ENCODE results near the gene ATP11A. TPM values are rescaled to one million over a fixed set of nuclear protein-coding genes. Genes with fewer than 3 reads are reported as not detected.

The ATP11A gene
- total RNA-seq, 1 experiment from 2014 or later: 65.3 TPM

DNA sequence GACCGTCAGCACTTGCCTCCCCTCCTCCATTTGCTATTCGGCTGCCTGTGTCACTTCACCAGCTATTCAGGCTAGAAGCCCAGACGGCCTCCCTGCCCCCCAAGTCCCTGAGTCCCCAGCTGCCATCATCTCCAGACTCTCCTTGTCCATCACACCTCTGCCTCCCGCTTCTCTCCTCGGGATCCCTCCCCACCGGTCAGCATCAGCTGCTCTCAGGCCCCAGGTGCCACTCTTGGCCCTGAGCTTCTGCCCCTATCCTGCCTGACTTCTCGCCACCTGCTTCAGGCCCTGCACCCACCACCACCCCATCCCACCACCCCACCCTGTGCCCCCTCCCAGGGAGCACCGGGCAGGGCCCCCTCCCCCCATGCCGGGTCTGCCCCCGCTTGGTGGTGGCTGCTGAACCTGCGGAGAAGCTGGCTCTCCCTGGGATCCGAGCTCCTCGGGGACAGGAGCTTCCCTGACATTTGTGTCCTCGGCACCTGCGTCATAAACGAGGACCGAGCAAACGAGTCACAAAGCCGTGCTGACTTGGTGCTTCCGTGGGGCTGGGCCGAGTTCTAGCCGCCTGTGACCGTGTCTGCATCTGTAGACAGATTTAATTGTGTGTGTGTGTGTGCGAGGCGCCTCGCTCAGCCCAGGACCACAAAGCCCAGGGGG lies 208.9 kb downstream of the ATP11A start:
- Mint-ChIP-seq H3K27me3 (ENCODE audit: low read depth) (peaks cover 17% of the 10 kb centered on the region), H3K27ac (no peak overlapping the region), H3K4me1 (peaks cover 55 to 59% of the 10 kb centered on the region in 2 experiments), H3K4me3 (no peak overlapping the region; a peak in 1 of 5 replicates), H3K9me3 (peaks cover 0 to 2% of the 10 kb centered on the region in 2 experiments; a peak in 3 of 5 replicates), H3K36me3 (ENCODE audit: insufficient read depth in 1 of 3, low read depth in 3 of 3) (peaks cover 11 to 17% (median 14%) of the 10 kb centered on the region in 3 experiments; a peak in 5 of 7 replicates)
- Histone ChIP-seq H2BK20ac (ENCODE audit: low read depth, low read length, poor library complexity, severe bottlenecking) (no peak overlapping the region), H3K23ac (ENCODE audit: insufficient read length, low read depth, low read length) (no peak overlapping the region), H4K20me1 (ENCODE audit: control insufficient read depth, insufficient read depth, insufficient read length) (no peaks in the 10 kb centered on the region), H3K79me1 (ENCODE audit: insufficient read depth, low read depth, low read length, poor library complexity, severe bottlenecking) (no peaks in the 10 kb centered on the region), H3T11ph (ENCODE audit: low read length) (no peak overlapping the region), H3K27me3 (ENCODE audit: insufficient read depth, low read length) (no peaks in the 10 kb centered on the region), H3K4me2 (ENCODE audit: insufficient read depth, insufficient read length, low read length) (no peak overlapping the region), H3K23me2 (ENCODE audit: insufficient read length, low read depth, low read length, poor library complexity, severe bottlenecking) (peaks cover 9% of the 10 kb centered on the region), H3K9ac (ENCODE audit: extremely low read depth, insufficient read length, low read length) (no peak overlapping the region), H2AFZ (ENCODE audit: low read length) (no peak overlapping the region), H3K27ac (ENCODE audit: insufficient read length, low read depth, low read length) (no peak overlapping the region), H3K18ac (ENCODE audit: insufficient read length, low read depth, low read length) (no peak overlapping the region), H2BK12ac (ENCODE audit: insufficient read length, low read depth, low read length) (no peak overlapping the region), H3K79me2 (ENCODE audit: insufficient read depth, low read length) (no peaks in the 10 kb centered on the region), H2BK120ac (ENCODE audit: low read depth, low read length, poor library complexity, severe bottlenecking) (no peak overlapping the region), H2BK15ac (ENCODE audit: low read depth, low read length) (no peak overlapping the region), H4K8ac (replicated peaks; ENCODE audit: insufficient read length, low read depth, low read length) (no peak overlapping the region), H4K91ac (ENCODE audit: insufficient read length, low read depth, low read length) (no peak overlapping the region), H3K4me1 (ENCODE audit: insufficient read depth, low read length) (peaks cover 4% of the 10 kb centered on the region; the same call in 1 of the 2 replicates), H3K56ac (ENCODE audit: insufficient read length, low read depth, low read length) (no peak overlapping the region), H2BK5ac (ENCODE audit: insufficient read length, low read length) (no peak overlapping the region), H2AK5ac (ENCODE audit: insufficient read length, low read length) (no peak overlapping the region), H3K9me3 (ENCODE audit: control insufficient read depth, low read depth, low read length) (no peaks in the 10 kb centered on the region), H3K14ac (ENCODE audit: insufficient read depth, low read length) (no peak overlapping the region; the same call in 1 of the 2 replicates), H4K5ac (ENCODE audit: insufficient read length, low read depth, low read length) (no peak overlapping the region), H3K4ac (ENCODE audit: low read depth, low read length) (no peak overlapping the region)
- no CpG with 5 or more reads among the region's 26 CpGs for WGBS (ENCODE audit: extremely low coverage, insufficient read length, low lambda C conversion rate)
- no peak for DNase-seq
- TF ChIP-seq, protein P1, sequence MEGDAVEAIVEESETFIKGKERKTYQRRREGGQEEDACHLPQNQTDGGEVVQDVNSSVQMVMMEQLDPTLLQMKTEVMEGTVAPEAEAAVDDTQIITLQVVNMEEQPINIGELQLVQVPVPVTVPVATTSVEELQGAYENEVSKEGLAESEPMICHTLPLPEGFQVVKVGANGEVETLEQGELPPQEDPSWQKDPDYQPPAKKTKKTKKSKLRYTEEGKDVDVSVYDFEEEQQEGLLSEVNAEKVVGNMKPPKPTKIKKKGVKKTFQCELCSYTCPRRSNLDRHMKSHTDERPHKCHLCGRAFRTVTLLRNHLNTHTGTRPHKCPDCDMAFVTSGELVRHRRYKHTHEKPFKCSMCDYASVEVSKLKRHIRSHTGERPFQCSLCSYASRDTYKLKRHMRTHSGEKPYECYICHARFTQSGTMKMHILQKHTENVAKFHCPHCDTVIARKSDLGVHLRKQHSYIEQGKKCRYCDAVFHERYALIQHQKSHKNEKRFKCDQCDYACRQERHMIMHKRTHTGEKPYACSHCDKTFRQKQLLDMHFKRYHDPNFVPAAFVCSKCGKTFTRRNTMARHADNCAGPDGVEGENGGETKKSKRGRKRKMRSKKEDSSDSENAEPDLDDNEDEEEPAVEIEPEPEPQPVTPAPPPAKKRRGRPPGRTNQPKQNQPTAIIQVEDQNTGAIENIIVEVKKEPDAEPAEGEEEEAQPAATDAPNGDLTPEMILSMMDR (conservative IDR thresholded peaks at IDR 0.05): no peak

All from H9 (cell line).